Measurements from ENCODE around the gene SFT2D3. TPM values are rescaled to one million over a fixed set of nuclear protein-coding genes. Genes with fewer than 3 reads are reported as not detected.

Gene SFT2D3
- polyA plus RNA-seq, 2 of the 4 experiments (the other 2 are of a cell fraction): 4.5 to 10.4 TPM

DNA sequence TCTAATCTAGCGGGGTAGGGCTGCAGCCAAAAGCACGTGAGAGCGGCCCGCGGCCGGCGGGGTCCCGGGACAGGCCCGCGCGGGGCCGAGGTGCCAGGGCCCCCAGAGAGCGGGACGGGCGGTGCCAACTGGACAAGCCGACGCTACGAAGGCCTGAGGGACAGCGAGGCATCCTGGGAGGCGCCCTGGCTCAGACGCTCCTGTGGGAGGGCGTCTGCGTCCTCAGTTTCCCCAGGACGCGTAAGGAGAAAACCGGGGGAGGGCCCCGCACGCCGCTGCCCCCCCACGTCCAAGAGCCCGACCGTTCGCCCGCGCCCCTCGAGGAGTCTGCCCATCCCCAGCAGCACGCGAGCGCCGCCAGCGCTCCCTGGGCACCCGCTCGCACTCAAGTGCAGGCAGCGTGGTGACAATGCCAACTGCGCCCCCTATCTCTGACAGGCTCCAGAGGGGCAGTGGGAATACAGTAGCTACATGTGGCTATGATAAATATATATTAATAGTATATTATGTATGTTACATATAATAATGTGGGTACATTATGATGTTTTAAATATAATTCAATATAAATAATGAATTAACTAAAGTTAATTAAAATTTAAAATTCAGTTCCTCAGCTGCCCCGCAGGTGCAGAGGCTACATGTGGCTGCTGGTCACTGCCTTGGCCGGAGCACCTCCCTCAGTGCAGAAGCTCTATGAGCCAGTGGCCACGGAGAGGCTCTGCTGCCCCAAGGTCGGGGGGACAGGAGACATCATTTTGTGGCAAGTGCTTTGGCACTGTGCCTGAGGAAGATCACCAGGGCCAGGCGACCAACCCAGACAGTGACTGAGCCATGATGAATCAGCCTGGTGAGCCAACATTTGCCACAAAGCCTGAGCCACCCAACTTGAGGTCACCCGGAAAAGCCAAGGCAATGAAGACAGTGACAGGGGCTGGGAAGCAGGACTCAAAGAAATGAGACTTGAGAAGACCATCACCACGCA is 5.5 kb upstream of the SFT2D3 start:
- DNase-seq (ENCODE audit: low read depth in 1 of 2, low spot score in 1 of 2): peak; percentile 69 to 80
- ATAC-seq: peak; percentile 84 to 93
- Histone ChIP-seq H3K4me2 (peak overlapping the region; percentile 71), H3K4me1 (peaks cover 19% of the 10 kb centered on the region), H3K9me3 (peaks cover 2% of the 10 kb centered on the region), H3K4me3 (peak overlapping the region; percentile 39), H3K27ac (peak overlapping the region; percentile 64 to 83)
- 48% methylated on average over 32 of the region's 52 CpGs for WGBS (ENCODE audit: missing lambda C conversion rate)
- no peak for FAIRE-seq
- ChIA-PET CTCF (interaction anchor here (0.6 to 3.4 kb wide), 25 partner anchors 9 to 656 kb away, joined by 3 to 19 read pairs (median 4); partner anchors contain the start of gene LIMS2), POLR2A (no interaction called here)
- TF ChIP-seq MYC (IDR thresholded peaks at IDR 0.05; ENCODE audit: borderline replicate concordance, low read length): no peak
- TF ChIP-seq TFCP2L1 (CRISPR knock-in tag; IDR thresholded peaks at IDR 0.05): no peak
- no peak for TF ChIP-seq HDAC2 (IDR thresholded peaks at IDR 0.05)
- TF ChIP-seq NPAS2 (CRISPR knock-in tag; IDR thresholded peaks at IDR 0.05; ENCODE audit: borderline replicate concordance): no peak
- TF ChIP-seq, protein P1, sequence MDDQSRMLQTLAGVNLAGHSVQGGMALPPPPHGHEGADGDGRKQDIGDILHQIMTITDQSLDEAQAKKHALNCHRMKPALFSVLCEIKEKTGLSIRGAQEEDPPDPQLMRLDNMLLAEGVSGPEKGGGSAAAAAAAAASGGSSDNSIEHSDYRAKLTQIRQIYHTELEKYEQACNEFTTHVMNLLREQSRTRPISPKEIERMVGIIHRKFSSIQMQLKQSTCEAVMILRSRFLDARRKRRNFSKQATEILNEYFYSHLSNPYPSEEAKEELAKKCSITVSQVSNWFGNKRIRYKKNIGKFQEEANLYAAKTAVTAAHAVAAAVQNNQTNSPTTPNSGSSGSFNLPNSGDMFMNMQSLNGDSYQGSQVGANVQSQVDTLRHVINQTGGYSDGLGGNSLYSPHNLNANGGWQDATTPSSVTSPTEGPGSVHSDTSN (IDR thresholded peaks at IDR 0.05): no peak
- TF ChIP-seq HOXB5 (CRISPR knock-in tag; IDR thresholded peaks at IDR 0.05): 0 out of 2 replicates have a peak, but pooled peaks have one; percentile 61
- no peak for TF ChIP-seq EHF (CRISPR knock-in tag; IDR thresholded peaks at IDR 0.05)
- no peak for TF ChIP-seq ESRRA (IDR thresholded peaks at IDR 0.05; ENCODE audit: borderline replicate concordance, low read length)
- no peak for TF ChIP-seq BHLHE40 (IDR thresholded peaks at IDR 0.05; ENCODE audit: low read depth, low read length)
- no peak; the same call in 1 of the 2 replicates for TF ChIP-seq POLR2A (IDR thresholded peaks at IDR 0.05; ENCODE audit: low read length)
- TF ChIP-seq, protein P2, sequence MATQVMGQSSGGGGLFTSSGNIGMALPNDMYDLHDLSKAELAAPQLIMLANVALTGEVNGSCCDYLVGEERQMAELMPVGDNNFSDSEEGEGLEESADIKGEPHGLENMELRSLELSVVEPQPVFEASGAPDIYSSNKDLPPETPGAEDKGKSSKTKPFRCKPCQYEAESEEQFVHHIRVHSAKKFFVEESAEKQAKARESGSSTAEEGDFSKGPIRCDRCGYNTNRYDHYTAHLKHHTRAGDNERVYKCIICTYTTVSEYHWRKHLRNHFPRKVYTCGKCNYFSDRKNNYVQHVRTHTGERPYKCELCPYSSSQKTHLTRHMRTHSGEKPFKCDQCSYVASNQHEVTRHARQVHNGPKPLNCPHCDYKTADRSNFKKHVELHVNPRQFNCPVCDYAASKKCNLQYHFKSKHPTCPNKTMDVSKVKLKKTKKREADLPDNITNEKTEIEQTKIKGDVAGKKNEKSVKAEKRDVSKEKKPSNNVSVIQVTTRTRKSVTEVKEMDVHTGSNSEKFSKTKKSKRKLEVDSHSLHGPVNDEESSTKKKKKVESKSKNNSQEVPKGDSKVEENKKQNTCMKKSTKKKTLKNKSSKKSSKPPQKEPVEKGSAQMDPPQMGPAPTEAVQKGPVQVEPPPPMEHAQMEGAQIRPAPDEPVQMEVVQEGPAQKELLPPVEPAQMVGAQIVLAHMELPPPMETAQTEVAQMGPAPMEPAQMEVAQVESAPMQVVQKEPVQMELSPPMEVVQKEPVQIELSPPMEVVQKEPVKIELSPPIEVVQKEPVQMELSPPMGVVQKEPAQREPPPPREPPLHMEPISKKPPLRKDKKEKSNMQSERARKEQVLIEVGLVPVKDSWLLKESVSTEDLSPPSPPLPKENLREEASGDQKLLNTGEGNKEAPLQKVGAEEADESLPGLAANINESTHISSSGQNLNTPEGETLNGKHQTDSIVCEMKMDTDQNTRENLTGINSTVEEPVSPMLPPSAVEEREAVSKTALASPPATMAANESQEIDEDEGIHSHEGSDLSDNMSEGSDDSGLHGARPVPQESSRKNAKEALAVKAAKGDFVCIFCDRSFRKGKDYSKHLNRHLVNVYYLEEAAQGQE (IDR thresholded peaks at IDR 0.05): no peak
- no peak for TF ChIP-seq RCOR1 (IDR thresholded peaks at IDR 0.05; ENCODE audit: low read depth, low read length)
- 0 out of 5 replicates have a peak, but pooled peaks of 1 of the 2 experiments have one; percentile 32 for TF ChIP-seq JUN (IDR thresholded peaks at IDR 0.05)
- TF ChIP-seq, protein P3, sequence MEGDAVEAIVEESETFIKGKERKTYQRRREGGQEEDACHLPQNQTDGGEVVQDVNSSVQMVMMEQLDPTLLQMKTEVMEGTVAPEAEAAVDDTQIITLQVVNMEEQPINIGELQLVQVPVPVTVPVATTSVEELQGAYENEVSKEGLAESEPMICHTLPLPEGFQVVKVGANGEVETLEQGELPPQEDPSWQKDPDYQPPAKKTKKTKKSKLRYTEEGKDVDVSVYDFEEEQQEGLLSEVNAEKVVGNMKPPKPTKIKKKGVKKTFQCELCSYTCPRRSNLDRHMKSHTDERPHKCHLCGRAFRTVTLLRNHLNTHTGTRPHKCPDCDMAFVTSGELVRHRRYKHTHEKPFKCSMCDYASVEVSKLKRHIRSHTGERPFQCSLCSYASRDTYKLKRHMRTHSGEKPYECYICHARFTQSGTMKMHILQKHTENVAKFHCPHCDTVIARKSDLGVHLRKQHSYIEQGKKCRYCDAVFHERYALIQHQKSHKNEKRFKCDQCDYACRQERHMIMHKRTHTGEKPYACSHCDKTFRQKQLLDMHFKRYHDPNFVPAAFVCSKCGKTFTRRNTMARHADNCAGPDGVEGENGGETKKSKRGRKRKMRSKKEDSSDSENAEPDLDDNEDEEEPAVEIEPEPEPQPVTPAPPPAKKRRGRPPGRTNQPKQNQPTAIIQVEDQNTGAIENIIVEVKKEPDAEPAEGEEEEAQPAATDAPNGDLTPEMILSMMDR (IDR thresholded peaks at IDR 0.05): peak; percentile 88
- TF ChIP-seq EP300 (IDR thresholded peaks at IDR 0.05): no peak
- TF ChIP-seq HOXB13 (CRISPR knock-in tag; IDR thresholded peaks at IDR 0.05; ENCODE audit: low read depth): peak; percentile 73; the same call in 1 of the 2 replicates
- TF ChIP-seq GATA3 (IDR thresholded peaks at IDR 0.05; ENCODE audit: borderline replicate concordance): no peak
- TF ChIP-seq, protein P4, sequence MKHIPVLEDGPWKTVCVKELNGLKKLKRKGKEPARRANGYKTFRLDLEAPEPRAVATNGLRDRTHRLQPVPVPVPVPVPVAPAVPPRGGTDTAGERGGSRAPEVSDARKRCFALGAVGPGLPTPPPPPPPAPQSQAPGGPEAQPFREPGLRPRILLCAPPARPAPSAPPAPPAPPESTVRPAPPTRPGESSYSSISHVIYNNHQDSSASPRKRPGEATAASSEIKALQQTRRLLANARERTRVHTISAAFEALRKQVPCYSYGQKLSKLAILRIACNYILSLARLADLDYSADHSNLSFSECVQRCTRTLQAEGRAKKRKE (CRISPR knock-in tag; IDR thresholded peaks at IDR 0.05; ENCODE audit: low read depth): 0 out of 2 replicates have a peak, but pooled peaks have one; percentile 32
- no peak for TF ChIP-seq KDM1A (IDR thresholded peaks at IDR 0.05; ENCODE audit: low read depth)
- no peak for TF ChIP-seq MAZ (IDR thresholded peaks at IDR 0.05; ENCODE audit: borderline replicate concordance, low read depth, low read length)
- TF ChIP-seq JUNB (IDR thresholded peaks at IDR 0.05): no peak
- TF ChIP-seq FOSL2 (IDR thresholded peaks at IDR 0.05): no peak
- no peak for TF ChIP-seq FOSL2 (CRISPR knock-in tag; IDR thresholded peaks at IDR 0.05)
- TF ChIP-seq SREBF2 (IDR thresholded peaks at IDR 0.05): no peak
- peak; percentile 68 to 75 for TF ChIP-seq RAD21 (conservative IDR thresholded peaks at IDR 0.05 in 1 of 2, IDR thresholded peaks at IDR 0.05 in 1 of 2)
- TF ChIP-seq EHMT2 (IDR thresholded peaks at IDR 0.05; ENCODE audit: low read depth): no peak
- TF ChIP-seq, protein P5, sequence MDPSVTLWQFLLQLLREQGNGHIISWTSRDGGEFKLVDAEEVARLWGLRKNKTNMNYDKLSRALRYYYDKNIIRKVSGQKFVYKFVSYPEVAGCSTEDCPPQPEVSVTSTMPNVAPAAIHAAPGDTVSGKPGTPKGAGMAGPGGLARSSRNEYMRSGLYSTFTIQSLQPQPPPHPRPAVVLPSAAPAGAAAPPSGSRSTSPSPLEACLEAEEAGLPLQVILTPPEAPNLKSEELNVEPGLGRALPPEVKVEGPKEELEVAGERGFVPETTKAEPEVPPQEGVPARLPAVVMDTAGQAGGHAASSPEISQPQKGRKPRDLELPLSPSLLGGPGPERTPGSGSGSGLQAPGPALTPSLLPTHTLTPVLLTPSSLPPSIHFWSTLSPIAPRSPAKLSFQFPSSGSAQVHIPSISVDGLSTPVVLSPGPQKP (IDR thresholded peaks at IDR 0.05; ENCODE audit: low read depth, low read length): no peak
- no peak for TF ChIP-seq ZFP36 (IDR thresholded peaks at IDR 0.05; ENCODE audit: borderline replicate concordance, partially characterized antibody)
- peak; percentile 71; the same call in 1 of the 2 replicates for TF ChIP-seq TP53 (CRISPR knock-in tag; IDR thresholded peaks at IDR 0.05)
- TF ChIP-seq CEBPB (IDR thresholded peaks at IDR 0.05): no peak
